HEK293 (cell line): ENCODE results near the gene NME3.

Experiments
- CTCF ChIA-PET: fragments of 350-600 bp; formaldehyde crosslinking; extraction: SDS; loops from one replicate; lab custom pipeline; 2021; ENCODE audit warnings: antibody characterized with exemption; lab: Yijun Ruan, JAX
- POLR2A ChIA-PET: fragments of 300-600 bp; formaldehyde crosslinking; extraction: SDS; loops from one replicate; lab custom pipeline; 2020; ENCODE audit warnings: antibody characterized with exemption, inconsistent platforms; lab: Yijun Ruan, JAX
- H3K27ac ChIP-seq: fragments of 200-500 bp; sonication (Bioruptor generic); 2 replicates; pipeline ENCODE4 v1.5.1; 2014; ENCODE audit warnings: low read depth, low read length, control low read depth, inconsistent platforms; ENCODE audit errors: extremely low read depth
- H3K36me3 ChIP-seq, 2 experiments: fragments of 200-500 bp in 1 of 2; sonication (Bioruptor generic) in 1 of 2; 1 replicate in 1 of 2; 2 replicates in 1 of 2; pipeline ENCODE4 v1.5.1; 2014 to 2017; ENCODE audit warnings: inconsistent platforms in 2 of 2, low read length in 2 of 2; ENCODE audit not compliant: control insufficient read depth in 2 of 2, insufficient read depth in 1 of 2
- H3K4me1 ChIP-seq: fragments of 200-500 bp; sonication (Bioruptor generic); 2 replicates; pipeline ENCODE4 v1.5.1; 2014; ENCODE audit warnings: mild to moderate bottlenecking, low read length, inconsistent platforms; ENCODE audit not compliant: control insufficient read depth, insufficient read depth
- H3K4me3 ChIP-seq: 2 replicates; pipeline ENCODE4 v1.5.1; 2011; ENCODE audit warnings: low read depth, mild to moderate bottlenecking, control low read depth, low read length, moderate library complexity
- H3K9me3 ChIP-seq: fragments of 200-500 bp; sonication (Bioruptor generic); 2 replicates; pipeline ENCODE4 v1.5.1; 2014; ENCODE audit warnings: low read depth, low read length, inconsistent platforms; ENCODE audit not compliant: control insufficient read depth, insufficient read depth
- GLI4 ChIP-seq: fragments of 450-650 bp; formaldehyde crosslinking; IDR thresholded peaks from 2 replicates; pipeline ENCODE4 v1.5.1; 2016; ENCODE audit warnings: missing biosample characterization, missing genetic modification characterization
- KLF1 ChIP-seq: fragments of 450-650 bp; formaldehyde crosslinking; IDR thresholded peaks from 2 replicates; pipeline ENCODE4 v1.5.1; 2016; ENCODE audit warnings: missing biosample characterization, missing genetic modification characterization
- KLF9 ChIP-seq: fragments of 450-650 bp; formaldehyde crosslinking; IDR thresholded peaks from 2 replicates; pipeline ENCODE4 v1.5.1; 2016; ENCODE audit warnings: missing biosample characterization, missing genetic modification characterization, low read depth
- OSR2 ChIP-seq: fragments of 450-650 bp; formaldehyde crosslinking; IDR thresholded peaks from 2 replicates; pipeline ENCODE4 v1.5.1; 2016; ENCODE audit warnings: missing biosample characterization, missing genetic modification characterization
- PRDM6 ChIP-seq: fragments of 450-650 bp; formaldehyde crosslinking; IDR thresholded peaks from 2 replicates; pipeline ENCODE4 v1.5.1; 2017; ENCODE audit warnings: missing biosample characterization, missing genetic modification characterization
- ZNF138 ChIP-seq: fragments of 450-650 bp; formaldehyde crosslinking; IDR thresholded peaks from 2 replicates; pipeline ENCODE4 v1.5.1; 2016; ENCODE audit warnings: missing biosample characterization, missing genetic modification characterization, borderline replicate concordance
- ZNF248 ChIP-seq: fragments of 450-650 bp; formaldehyde crosslinking; IDR thresholded peaks from 2 replicates; pipeline ENCODE4 v1.5.1; 2017; ENCODE audit warnings: missing biosample characterization, missing genetic modification characterization
- ZNF558 ChIP-seq: fragments of 450-650 bp; formaldehyde crosslinking; IDR thresholded peaks from 2 replicates; pipeline ENCODE4 v1.5.1; 2016; ENCODE audit warnings: missing biosample characterization, missing genetic modification characterization
- ZNF624 ChIP-seq: fragments of 450-650 bp; formaldehyde crosslinking; IDR thresholded peaks from 2 replicates; pipeline ENCODE4 v1.5.1; 2017; ENCODE audit warnings: missing biosample characterization, missing genetic modification characterization
- ZNF768 ChIP-seq: fragments of 450-650 bp; formaldehyde crosslinking; IDR thresholded peaks from 2 replicates; pipeline ENCODE4 v1.5.1; 2018; ENCODE audit warnings: missing biosample characterization, mild to moderate bottlenecking, missing genetic modification characterization
- ZNF837 ChIP-seq: fragments of 450-650 bp; formaldehyde crosslinking; IDR thresholded peaks from 2 replicates; pipeline ENCODE4 v1.5.1; 2016; ENCODE audit warnings: missing biosample characterization, missing genetic modification characterization
- ZNF843 ChIP-seq: fragments of 450-650 bp; formaldehyde crosslinking; IDR thresholded peaks from 2 replicates; pipeline ENCODE4 v1.5.1; 2016; ENCODE audit warnings: missing biosample characterization, missing genetic modification characterization
- TF ChIP-seq, protein P1 (sequence below): IDR thresholded peaks from 2 replicates; pipeline ENCODE4 v1.6.1; 2011; ENCODE audit warnings: mild to moderate bottlenecking, low read depth, low read length, borderline replicate concordance
- TF ChIP-seq, protein P2 (sequence below): fragments of 450-650 bp; formaldehyde crosslinking; IDR thresholded peaks from 2 replicates; pipeline ENCODE4 v1.5.1; 2016; ENCODE audit warnings: missing biosample characterization, missing genetic modification characterization, borderline replicate concordance
- TF ChIP-seq, protein P3 (sequence below): fragments of 450-650 bp; formaldehyde crosslinking; IDR thresholded peaks from 2 replicates; pipeline ENCODE4 v1.5.1; 2016; ENCODE audit warnings: missing biosample characterization, missing genetic modification characterization

Gene NME3

GRCh38 chr16:1757714-1758461 lies 13.5 kb downstream of the NME3 start:
- Histone ChIP-seq H3K9me3 (no peaks in the 10 kb centered on the region), H3K36me3 (peaks cover 4 to 61% of the 10 kb centered on the region in 2 experiments; a peak in 2 of 3 replicates)
- no peak for TF ChIP-seq ZNF768 (tag by site-specific recombination)
- TF ChIP-seq ZNF138 (tag by site-specific recombination): no peak
- TF ChIP-seq, protein P1, sequence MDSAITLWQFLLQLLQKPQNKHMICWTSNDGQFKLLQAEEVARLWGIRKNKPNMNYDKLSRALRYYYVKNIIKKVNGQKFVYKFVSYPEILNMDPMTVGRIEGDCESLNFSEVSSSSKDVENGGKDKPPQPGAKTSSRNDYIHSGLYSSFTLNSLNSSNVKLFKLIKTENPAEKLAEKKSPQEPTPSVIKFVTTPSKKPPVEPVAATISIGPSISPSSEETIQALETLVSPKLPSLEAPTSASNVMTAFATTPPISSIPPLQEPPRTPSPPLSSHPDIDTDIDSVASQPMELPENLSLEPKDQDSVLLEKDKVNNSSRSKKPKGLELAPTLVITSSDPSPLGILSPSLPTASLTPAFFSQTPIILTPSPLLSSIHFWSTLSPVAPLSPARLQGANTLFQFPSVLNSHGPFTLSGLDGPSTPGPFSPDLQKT: no peak
- TF ChIP-seq PRDM6 (tag by site-specific recombination): no peak
- no peak for TF ChIP-seq OSR2 (tag by site-specific recombination)
- TF ChIP-seq, protein P2, sequence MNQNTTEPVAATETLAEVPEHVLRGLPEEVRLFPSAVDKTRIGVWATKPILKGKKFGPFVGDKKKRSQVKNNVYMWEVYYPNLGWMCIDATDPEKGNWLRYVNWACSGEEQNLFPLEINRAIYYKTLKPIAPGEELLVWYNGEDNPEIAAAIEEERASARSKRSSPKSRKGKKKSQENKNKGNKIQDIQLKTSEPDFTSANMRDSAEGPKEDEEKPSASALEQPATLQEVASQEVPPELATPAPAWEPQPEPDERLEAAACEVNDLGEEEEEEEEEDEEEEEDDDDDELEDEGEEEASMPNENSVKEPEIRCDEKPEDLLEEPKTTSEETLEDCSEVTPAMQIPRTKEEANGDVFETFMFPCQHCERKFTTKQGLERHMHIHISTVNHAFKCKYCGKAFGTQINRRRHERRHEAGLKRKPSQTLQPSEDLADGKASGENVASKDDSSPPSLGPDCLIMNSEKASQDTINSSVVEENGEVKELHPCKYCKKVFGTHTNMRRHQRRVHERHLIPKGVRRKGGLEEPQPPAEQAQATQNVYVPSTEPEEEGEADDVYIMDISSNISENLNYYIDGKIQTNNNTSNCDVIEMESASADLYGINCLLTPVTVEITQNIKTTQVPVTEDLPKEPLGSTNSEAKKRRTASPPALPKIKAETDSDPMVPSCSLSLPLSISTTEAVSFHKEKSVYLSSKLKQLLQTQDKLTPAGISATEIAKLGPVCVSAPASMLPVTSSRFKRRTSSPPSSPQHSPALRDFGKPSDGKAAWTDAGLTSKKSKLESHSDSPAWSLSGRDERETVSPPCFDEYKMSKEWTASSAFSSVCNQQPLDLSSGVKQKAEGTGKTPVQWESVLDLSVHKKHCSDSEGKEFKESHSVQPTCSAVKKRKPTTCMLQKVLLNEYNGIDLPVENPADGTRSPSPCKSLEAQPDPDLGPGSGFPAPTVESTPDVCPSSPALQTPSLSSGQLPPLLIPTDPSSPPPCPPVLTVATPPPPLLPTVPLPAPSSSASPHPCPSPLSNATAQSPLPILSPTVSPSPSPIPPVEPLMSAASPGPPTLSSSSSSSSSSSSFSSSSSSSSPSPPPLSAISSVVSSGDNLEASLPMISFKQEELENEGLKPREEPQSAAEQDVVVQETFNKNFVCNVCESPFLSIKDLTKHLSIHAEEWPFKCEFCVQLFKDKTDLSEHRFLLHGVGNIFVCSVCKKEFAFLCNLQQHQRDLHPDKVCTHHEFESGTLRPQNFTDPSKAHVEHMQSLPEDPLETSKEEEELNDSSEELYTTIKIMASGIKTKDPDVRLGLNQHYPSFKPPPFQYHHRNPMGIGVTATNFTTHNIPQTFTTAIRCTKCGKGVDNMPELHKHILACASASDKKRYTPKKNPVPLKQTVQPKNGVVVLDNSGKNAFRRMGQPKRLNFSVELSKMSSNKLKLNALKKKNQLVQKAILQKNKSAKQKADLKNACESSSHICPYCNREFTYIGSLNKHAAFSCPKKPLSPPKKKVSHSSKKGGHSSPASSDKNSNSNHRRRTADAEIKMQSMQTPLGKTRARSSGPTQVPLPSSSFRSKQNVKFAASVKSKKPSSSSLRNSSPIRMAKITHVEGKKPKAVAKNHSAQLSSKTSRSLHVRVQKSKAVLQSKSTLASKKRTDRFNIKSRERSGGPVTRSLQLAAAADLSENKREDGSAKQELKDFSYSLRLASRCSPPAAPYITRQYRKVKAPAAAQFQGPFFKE: no peak
- TF ChIP-seq ZNF837 (tag by site-specific recombination): no peak
- no peak for TF ChIP-seq ZNF624 (tag by site-specific recombination)
- TF ChIP-seq, protein P3, sequence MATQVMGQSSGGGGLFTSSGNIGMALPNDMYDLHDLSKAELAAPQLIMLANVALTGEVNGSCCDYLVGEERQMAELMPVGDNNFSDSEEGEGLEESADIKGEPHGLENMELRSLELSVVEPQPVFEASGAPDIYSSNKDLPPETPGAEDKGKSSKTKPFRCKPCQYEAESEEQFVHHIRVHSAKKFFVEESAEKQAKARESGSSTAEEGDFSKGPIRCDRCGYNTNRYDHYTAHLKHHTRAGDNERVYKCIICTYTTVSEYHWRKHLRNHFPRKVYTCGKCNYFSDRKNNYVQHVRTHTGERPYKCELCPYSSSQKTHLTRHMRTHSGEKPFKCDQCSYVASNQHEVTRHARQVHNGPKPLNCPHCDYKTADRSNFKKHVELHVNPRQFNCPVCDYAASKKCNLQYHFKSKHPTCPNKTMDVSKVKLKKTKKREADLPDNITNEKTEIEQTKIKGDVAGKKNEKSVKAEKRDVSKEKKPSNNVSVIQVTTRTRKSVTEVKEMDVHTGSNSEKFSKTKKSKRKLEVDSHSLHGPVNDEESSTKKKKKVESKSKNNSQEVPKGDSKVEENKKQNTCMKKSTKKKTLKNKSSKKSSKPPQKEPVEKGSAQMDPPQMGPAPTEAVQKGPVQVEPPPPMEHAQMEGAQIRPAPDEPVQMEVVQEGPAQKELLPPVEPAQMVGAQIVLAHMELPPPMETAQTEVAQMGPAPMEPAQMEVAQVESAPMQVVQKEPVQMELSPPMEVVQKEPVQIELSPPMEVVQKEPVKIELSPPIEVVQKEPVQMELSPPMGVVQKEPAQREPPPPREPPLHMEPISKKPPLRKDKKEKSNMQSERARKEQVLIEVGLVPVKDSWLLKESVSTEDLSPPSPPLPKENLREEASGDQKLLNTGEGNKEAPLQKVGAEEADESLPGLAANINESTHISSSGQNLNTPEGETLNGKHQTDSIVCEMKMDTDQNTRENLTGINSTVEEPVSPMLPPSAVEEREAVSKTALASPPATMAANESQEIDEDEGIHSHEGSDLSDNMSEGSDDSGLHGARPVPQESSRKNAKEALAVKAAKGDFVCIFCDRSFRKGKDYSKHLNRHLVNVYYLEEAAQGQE (tag by site-specific recombination): no peak
- no peak for TF ChIP-seq KLF1 (tag by site-specific recombination)
- TF ChIP-seq ZNF843: no peak
- no peak for TF ChIP-seq GLI4 (tag by site-specific recombination)
- TF ChIP-seq ZNF248: no peak
- TF ChIP-seq ZNF558 (tag by site-specific recombination): no peak
- no peak for TF ChIP-seq KLF9 (tag by site-specific recombination)
- TF ChIP-seq, all 188 proteins: peak for 0
- H3K4me3 ChIP-seq: no peak overlapping the region
- ChIA-PET POLR2A (no interaction called here), CTCF (no interaction called here)
- no peaks in the 10 kb centered on the region for H3K4me1 ChIP-seq
- H3K27ac ChIP-seq: no peak overlapping the region
